GM19328 (cell line): ENCODE measurements around the gene SRRM3.
"Not testable (repeated sequence)": the region's sequence is repeated elsewhere in the genome, so short reads cannot be mapped to it uniquely, and the experiment has no call there.

ENCODE experiments used
- ATAC-seq: cut with Tn5 transposase; IDR thresholded peaks from one replicate; pipeline ENCODE4 v1.9.1; 2021; ENCODE audit warnings: mild to moderate bottlenecking, moderate library complexity; ENCODE audit not compliant: unreplicated experiment

The SRRM3 gene

DNA sequence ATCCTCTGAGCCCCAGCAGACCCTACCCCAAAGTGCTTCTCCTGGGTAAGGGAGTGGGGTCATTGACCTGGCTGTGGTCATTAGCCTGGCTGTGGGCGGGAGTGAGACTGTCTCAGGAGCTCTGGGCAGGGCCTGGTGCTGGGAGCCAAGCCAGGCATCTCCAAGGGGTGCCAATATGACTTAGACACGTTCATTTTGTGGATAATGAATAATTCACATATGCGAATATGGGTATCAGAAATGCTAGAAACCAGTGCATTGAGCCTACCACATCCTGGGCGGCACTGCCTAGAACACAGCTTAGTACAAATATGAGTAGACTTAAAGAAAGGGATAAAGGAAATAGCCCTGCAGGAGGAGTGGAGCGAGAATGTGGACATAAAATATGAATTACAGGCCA is 14.4 kb upstream of the SRRM3 start:
- ATAC-seq: no peak

DNA sequence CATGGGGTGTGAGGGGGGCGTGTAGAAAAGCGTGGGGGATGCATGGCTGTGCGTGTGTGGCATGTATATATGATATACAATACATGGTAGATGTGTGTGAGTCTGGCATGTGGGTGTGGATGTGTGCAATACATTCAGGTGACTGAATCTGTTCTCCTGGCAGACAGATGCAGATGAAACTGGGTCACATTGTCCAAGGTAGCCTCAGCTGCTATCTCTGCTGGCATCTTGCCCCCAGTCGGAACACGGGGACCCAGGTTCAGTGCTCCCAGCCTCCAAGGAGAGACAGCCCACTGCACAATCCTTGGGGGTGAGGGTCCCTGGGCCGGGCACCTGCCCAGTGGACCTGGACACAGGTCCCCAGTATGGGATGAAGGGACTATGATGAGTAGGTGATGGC is 12.4 kb upstream of the SRRM3 start:
- no peak for ATAC-seq

DNA sequence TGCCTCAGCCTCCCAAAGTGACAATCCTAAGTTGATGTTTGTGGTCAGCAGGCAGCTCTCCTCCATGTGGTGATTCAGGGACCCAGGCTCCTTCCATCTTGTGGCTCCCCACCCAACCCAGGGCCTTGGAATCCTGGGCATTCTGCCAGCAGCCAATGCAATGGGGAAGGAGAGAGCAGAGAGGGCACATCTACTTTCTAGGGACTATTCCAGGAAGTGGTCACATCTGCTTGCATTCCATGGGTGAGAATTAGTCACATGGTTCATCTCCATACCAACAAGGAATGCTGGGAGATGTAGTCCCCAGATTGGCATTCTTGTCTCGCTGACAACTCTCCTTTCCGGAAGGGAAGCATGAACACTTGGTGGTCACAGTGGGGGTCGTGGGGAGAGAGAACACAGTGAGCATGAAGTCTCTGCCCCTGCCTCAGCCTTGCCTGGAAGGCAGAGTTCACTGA is 9.9 kb upstream of the SRRM3 start:
- ATAC-seq: no peak

DNA sequence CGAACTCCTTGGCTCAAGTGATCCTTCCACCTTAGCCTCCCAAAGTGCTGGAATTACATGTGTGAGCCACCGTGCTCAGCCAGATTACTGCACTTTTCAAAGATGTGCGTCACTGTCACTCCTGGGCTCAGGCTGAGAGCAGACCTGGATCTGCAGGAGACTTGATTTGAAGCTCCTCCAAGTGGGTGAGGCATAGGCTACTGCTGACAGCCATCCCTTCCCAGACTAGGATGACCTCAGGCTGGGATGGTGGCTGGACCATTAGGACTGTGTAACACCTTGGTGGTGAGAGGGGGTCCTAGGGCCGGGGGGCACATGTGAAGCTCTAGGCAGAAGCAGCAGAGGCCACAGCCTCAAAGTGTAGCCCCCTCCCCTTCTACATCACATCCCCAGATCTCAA is 8.2 kb upstream of the SRRM3 start:
- ATAC-seq: no peak

DNA sequence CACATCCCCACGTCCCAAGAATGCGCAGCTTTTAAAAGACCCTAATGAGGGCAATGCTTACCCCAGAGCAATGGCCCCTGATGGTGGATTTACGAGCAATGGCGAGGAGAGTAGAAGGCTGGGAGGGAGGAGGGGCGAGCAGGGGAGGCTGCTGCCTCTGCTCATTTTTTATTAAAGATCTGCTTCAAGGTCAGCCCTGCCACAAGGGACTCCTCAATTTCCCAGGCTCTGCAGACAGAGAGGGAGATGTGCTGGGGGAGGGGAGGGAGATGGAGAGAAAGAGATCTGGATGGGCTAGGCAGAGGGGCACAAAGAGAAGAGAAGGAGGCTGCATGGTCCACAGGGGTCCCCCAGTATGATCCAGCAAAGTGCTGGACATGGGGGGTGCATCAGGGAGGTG is 7.8 kb upstream of the SRRM3 start:
- no peak for ATAC-seq

DNA sequence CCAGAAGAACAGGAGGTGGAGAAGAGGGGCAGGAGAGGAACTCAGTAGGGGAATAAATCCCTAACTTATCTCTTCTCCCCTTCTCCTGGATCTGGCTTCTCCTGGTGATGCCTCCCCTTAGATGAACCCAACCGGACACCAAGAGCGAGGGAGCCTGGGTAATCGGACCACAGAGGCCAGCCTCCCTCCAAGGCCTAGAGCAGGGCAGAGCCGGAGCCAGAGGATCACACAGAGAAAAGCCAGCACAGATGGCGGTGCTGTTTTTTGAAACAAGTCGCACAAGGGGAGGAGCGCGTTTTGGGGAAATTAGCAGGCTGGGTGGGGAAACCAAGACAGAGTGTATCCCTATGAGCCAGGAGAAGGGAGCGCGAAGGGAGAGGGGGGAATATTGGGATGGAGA is 4.9 kb upstream of the SRRM3 start:
- ATAC-seq: no peak

DNA sequence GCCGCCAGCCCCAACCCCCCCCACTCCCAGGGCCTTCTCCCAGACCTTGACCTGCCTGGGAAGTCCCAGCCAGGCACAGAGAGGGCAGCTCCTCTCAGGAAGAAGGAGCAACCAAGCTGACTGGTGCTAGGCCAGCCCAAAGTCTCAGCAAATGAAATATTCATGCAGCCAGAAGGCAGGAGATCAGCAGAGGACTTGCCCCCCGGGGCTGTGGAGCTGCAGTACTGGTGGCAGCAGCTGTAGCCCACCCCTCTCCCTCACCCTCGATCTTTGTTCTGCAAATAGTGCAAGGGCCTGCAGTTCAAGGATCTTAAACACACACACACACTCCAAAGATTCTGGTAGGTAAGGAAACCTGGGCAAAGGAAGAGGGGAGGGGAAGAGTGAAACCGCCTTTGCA is 3.5 kb upstream of the SRRM3 start:
- ATAC-seq: no peak

DNA sequence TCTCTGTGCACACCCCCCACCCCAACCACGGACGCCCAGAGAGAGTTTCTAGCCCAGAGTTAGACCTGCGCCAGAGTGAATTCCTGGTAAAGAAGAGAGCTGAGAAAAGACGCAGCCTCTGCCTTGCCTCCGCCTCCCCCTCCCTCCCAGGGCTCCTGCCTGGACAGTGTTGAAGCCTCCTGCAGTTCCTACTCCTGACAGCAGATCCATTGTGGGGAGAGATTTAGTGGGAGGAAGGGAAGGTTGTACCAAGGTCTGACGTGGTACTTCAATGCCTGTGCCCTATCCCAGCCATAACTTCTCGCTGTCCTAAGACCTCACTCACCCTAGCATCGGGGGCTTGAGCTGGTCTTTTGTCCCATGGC is 952 bp downstream of the SRRM3 start:
- no peak for ATAC-seq

DNA sequence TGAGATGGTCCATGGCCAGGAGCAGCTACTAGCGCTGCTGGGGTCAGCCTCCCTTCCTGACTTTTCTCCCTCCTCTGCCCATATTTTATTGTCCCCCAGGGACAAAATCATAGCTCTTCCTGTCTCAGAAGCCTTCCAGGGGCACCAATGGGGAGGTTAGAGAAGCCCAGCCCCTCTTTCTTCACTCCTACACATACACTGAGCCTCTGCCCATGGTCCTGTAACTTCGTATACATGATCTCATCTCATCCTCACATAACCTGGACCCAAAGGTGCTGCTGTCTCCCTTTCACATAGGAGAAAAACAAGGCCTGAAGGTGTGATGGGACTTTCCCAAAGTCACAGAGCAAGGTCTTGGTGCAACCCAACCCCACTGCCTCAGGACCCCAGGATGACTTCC is 2.5 kb downstream of the SRRM3 start:
- no peak for ATAC-seq

DNA sequence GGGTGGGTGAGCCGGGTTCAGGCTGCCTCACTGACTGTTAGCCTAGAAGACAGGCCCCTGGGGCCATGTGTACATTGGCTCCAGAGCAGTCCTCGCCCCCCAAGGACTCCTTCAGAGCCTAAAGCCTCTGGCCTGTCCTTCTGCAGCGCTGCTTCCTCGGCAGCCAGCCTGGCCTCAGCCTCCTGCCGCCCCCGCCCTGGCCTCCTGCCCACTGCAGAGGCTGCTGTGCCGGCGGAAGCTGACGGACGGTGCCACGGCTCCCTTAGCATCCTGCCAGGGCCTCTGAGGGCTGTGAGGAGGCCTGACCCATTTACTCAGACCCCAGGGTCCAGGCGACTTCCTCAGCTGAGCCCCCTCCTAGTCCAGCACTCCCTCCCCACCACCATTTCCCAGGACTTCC is 4.9 kb downstream of the SRRM3 start:
- no peak for ATAC-seq

DNA sequence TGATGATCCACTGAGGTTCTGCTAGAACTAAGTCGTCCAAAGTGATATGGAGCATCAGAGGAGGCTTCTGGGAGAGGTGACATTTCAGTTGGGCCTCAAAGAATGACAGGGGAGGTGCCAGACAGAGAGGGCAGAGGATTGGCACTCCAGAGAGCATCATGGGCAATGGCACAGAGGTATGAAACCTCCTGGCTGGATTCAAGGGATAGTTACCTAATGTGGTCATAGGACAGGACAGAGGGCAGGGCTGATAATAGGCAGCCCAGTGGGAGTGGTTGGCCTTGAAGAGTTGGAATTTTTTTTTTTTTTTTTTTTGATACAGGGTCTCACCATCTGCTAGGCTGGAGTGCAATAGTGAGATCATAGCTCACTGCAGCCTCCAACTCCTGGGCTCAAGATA is 7.6 kb downstream of the SRRM3 start:
- ATAC-seq: no peak

DNA sequence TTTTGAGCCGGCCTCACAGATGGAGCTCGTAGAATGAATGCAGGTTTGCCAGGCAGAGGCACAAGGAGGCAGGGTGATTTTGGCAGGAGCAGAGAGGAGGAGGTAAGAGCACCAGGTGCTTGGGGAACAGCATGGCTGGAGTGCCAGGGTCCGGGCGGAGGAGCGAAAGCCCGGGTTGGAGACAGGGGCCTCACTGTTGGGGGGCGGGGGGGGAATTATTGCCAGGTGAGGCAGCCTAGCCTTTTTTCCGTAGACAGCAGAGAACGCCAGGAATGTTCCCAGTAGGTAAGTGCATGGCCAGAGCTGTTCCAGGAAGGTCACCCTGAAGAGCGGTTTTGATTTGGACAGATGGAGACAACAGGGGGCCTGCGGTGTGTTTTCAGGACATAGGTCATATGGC is 9.5 kb downstream of the SRRM3 start:
- ATAC-seq: no peak

DNA sequence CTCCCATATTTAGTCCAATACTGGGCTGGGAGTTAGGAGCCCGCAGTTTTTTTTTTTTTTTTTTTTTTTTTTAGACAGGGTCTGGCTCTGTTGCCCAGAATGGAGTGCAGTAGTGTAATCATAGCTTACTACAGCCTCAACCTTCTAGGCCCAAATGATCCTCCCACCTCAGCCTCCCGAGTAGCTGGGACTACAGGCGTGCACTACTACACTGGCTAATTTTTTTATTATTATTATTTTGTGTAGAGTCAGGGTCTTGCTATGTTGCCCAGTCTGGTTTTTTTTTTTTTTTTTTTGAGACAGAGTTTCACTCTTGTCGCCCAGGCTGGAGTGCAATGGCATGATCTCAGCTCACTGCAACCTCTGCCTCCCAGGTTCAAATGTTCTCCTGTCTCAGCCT is 13.7 kb downstream of the SRRM3 start:
- ATAC-seq: not testable (repeated sequence)

DNA sequence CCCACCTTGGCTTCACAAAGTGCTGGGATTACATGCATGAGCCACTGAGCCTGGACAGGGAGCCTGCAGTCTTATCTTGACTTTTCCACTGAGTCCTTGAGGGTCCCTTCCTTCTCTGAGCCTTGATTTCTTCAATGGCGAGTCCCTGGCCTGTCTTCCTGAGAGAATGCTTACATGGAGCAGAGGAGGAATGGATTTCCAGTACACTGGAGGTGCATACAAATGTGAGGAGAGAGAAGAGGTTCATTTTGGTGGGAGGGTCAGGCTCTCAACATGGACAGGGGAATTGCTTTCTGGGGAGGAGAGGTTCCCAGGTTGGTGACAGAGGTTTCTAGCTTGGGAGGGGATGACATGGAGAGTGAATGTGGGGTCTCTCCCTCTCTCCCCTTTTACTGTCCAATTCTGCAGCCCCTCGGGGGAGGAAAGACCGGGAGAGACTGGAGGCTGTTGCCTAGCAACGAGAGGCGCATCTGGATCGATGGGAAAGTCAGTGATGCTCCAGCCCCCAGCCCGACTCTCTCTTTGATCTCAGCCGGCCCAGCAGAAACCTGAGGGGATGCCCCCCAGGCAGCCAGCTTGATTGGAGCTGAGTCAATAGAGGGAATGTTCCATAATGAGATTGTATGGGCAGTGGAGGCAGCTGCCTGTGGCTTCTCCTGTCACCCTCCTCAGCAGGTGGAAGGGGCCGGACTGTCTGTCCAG is 14.8 kb downstream of the SRRM3 start:
- ATAC-seq: no peak

DNA sequence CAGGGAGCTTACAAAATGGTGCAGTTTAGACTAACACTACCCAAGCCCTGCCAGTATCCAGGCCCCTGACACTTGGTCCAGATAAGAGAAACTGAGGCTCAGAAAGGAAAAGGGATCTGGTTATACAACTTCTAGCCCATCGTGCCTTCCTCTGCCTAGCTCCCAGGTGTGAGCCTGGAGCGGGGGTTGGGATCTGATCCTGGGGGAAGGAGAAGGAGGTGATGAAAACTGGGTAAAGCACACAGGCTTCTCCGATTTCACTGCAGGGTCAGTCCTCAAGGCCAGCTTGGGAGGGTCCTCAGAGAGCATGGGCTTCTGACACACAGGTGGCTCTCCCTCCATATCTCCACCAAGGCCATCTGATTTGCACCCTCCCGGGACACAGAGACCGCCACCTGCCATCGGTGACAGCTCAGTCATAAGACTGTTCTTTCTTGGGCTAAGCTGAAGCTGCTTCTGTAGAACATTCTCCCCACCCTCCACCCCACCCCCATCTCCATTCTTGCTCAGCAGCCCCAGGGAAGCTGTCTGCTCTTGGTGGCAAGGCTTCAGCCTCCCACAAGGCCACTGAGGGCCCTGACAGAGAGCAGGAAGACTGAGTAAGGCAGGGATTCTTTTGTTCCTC is 16.4 kb downstream of the SRRM3 start:
- ATAC-seq: no peak

DNA sequence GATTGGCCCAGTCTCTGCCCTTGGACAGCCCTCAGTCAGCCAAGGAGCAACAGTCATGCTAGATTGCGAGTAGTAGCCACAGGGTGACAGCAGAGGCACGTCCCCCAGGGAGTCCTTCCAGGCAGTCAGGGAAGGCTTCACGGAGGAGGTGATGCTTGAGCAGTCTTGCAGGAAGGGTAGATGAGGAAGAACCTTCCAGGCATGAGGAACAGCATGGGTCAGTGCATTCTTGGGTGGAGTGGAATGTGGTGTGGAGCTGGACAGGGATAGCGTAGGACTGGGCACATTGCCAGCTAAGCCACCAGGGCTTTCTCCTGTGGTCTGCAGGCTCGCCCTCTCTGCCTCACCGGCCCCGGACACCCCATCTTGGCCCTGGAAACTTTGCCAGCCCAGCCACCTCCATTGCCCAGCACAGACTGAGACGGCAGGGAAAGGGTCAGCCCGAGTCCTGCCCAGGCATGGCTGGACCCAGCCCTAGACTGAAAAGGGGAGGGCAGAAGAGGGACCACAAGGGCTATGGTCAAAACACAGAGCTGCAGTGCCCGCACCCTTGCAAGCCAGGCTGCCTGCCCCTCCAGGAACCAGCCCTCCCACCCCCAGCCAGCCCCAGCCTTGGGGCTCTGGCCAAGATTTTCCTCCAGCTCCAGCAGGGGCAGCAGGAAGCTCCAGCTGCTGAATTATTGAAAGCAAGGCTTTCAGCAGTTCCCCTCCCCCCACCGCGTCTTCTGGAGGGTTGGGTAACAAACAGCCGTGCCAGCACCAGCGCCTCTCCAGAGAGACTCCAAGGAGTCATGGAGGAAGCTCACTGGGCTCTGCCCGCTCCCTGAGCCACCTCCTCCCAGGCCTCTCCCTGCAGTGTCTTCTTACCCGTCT is 18.7 kb downstream of the SRRM3 start:
- ATAC-seq: no peak

DNA sequence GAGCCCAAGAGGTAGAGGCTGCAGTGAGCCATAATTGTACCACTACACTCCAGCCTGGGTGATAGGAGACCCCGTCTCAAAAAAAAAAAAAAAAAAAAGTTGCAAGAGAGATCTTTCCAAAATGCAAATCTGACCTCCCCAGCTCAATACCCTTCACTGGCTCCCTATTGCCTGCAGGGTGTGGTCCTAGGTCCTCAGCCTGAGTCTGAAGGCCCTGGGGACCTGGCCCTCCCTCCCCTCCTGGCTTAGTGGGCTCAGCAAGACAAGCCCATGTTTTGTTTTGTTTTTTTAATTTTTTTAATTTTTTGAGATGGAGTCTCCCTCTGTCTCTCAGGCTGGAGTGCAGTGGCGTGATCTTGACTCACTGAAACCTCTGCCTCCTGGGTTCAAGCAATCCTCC is 20.6 kb downstream of the SRRM3 start:
- ATAC-seq: no peak

DNA sequence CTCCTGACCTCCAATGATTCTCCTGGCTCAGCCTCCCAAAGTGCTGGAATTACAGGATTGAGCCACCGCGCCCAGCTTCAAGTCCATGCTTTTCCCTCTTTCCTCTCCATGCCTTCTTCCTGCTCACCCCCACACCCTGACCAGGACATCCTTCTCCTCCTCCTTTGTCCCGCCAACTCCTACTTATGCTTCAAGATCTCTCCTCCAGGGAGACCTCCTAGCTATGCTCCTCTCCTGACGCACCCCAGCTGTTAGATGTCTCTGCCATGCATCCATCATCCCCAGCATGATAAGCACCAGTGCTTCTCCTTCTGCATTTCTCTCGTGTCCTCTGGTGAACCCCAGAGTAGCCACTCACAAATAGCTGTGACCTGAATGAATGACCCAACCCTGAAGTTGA is 21.1 kb downstream of the SRRM3 start:
- no peak for ATAC-seq

DNA sequence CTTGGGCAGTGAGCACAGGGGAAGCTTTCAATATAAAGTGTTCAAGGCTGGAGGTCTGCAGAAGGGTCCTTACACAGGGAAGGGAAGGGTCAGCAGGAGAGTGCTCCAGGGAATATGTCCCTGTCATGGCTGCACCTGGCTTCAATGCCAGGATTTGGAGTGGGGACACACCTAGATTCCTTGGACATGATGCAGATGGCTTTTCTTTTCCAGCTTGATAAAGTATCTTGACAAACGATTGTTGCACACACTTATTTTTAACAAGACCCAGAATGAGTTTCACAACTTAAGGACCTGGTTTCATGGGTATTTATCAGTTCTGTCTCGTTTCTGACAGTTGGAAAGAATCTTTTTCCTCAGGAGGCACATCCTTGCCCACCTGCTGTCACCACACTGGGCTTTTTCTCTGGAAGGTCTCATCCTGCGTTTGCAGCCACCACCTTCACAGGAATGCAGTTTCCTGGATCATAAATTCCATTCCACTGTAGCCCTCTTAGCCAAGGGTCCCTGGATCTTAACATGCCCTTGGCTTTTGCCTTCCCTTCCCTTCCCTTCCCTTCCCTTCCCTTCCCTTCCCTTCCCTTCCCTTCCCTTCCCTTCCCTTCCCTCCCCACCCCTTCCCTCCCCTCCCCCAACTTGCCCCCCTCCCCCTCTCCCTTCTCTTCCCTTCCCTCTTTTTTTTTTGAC is 21.7 kb downstream of the SRRM3 start:
- no peak for ATAC-seq

DNA sequence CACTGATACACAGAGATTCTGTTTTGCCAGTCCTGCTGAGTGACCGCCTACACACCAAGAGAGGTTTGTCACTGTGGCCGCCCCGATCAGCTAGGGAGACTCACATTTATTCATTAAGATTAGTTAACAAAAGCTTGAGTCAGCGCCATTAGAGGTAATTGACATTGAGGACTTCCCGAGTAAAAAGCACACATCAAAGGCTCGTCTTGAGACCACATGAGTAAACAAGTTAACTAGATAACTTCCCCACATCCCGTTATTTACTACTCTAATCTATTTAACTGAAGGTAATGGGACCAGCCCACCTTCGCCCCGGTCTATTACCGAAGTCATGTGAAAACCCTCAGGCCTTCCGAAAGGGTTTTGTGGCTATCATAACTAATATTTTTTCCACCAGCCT is 23.0 kb downstream of the SRRM3 start:
- no peak for ATAC-seq

DNA sequence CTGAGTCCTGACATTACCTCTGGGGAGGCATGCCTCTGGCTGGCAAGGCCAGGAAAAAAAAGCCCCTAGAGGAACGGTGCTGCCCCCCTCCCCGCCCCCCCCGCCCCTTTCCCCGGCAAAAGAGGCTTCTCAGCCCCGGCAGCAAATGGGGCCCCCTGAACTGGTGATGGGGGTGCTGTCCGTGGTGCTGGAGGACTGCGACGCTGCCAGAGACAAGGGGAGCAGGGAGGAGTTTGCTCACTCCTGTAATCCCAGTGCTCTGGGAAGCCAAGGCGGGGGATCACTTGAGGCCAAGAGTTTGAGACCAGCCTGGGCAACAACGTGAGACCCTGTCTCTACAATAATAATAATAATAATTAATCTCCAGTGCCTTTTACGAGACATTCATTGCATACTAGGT is 23.7 kb downstream of the SRRM3 start:
- no peak for ATAC-seq
